ENCODE results near the gene ZNF740. TPM values are rescaled to one million over a fixed set of nuclear protein-coding genes. Genes with fewer than 3 reads are reported as not detected.
"Not testable (repeated sequence)": the region's sequence is repeated elsewhere in the genome, so short reads cannot be mapped to it uniquely, and the experiment has no call there.

Gene ZNF740
- total RNA-seq, 1 donor, result 14.0 TPM

DNA sequence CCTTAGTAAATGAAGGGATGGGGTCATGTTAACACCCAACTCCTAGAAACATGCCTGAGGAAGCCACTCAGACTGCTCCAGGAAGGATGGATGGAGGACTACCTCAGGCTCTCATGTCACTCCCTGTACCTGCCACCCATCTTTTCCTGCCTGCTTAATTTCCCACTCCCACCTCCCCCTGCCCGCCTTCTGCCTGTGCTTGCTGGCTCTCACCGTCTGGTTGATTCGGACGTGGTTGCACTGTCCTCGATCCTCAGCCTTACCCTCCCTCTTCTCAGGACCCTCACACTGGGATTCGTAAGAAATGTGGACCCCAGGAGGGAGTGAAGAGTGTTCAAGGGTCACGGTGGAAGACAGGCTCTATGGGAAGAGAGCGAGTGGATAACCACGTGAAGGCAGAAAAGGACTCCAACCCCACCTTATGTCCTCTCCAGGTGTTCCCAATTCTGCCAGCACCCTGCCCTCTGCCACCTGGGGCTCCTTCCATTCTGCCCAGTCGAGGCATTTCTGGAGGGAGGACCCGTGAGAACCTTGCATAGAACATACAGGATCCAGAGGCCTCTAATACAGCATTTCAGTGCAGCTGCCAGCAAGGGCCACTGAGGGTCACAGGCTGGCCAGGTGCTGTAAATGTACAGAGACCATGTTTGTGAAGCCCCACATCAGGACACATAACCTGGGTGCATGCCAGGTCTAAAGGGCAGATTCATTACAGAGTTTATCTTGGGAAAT, 13.6 kb downstream of the ZNF740 start:
- DNase-seq (ENCODE audit: low read depth in 2 of 3, low spot score in 2 of 3), result no peak

DNA sequence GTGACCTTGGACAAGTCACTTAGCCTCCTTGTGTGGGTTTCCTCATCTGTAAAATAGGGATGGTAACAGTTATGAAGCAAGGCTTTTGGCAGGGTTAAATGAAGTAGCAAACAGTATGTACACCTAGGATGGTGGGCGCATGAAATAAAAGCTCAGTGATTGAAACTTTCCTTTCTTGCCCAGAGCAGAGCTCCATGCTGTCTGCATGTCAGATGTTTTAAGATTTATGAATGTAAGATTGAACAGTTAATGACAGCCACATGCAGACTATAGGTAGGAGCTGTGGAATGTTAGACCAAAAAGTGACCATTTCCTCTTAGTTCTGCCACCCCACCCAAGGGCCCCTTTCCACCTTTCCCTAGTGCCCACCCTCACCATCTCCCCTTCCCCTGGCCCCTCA, 14.5 kb downstream of the ZNF740 start:
- DNase-seq (ENCODE audit: low read depth in 2 of 3, low spot score in 2 of 3), result no peak

DNA sequence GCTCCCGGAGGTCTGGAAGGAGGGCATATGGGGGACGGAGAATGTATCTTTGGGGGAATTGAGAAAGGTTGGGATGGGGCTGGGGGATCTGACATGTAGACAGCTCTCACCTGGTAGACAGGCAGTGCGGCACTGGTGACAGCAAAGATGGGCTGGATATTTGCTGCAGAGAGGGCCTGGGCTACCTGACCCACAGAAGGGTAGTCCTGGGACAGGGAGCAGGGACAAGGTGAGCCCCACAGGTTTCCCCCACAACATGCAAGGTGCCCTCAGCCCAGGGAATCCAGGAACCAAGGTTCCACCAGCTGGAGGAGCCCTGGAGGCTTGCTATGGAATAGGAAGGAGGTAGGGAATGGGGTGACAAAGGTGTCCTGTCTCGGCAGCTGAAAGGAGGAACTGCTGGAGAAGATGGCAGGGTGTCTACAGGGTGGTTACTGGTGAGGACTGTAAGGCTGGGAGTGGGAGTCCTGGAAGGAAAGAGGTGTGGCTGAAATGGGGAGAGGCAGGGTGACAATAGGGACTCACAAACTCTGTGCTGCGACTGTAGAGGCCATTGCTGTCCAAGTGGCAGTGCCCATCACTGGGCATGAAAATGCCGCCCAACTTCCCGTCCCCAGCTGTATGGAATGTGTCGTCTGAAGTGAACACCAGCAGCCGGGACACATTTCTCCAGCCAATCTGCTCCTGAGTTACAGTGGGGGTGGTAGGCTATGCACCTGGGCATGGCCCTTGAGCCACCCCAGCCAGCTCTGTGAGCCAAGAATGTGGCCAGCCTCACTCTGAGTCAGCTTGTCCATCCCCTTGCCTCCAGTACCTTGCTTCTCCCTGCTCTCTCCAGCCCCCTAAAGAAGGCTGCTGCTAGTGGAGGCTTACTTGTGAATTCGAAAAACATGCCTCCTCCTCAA, 15.2 kb downstream of the ZNF740 start:
- no peak for DNase-seq (ENCODE audit: low read depth in 2 of 3, low spot score in 2 of 3)

DNA sequence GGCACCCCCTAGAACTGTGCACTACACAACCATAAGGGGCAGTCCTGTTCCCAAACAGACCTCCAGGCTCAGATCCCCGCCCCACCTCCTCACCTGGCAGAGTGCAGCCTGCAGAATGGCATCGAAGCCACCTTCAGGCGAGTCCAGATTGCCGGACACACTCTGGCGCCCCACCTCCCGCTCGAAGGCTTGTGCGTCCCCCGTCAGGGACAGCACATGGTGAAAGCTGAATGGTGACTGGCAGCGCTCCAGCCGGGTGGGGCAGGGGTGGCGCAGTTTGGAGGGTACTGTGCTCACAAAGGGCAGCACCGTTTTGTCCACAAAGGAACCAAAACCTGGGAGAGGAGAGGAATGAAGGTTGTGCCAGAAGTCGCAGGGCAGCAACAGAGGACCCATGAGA, 16.0 kb downstream of the ZNF740 start:
- no peak for DNase-seq (ENCODE audit: low read depth in 2 of 3, low spot score in 2 of 3)

DNA sequence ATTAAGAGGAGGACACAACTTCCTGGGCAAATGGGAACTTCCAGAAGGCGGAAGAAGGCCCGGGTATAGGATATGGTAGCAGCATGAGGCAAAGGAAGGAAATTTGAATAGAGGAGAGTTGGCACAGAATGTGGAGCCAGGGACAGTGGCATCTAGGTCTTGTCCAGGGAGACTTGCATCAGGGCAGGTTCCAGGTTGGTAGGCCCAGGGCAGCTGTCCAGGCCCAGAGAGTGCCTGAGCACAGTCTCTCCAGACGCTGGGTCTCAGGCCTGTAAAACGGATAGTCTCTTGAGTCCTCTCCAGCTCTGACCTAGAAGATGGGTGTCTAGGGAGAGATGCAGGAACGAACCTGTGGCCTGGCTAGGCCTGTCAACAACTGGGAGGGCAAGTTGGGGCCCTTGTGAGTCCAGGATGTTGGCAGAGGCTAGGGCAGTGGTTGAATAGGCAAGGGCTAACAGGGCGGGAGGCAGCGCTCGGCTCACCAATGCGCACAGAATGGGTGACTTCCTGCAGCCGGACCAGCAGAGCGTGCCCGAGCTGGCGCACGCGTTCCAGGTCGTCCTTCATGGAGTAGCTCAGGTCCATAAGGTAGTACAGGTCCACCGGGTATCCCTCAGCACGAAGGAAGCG, 16.6 kb downstream of the ZNF740 start:
- DNase-seq (ENCODE audit: low read depth in 2 of 3, low spot score in 2 of 3), result no peak

DNA sequence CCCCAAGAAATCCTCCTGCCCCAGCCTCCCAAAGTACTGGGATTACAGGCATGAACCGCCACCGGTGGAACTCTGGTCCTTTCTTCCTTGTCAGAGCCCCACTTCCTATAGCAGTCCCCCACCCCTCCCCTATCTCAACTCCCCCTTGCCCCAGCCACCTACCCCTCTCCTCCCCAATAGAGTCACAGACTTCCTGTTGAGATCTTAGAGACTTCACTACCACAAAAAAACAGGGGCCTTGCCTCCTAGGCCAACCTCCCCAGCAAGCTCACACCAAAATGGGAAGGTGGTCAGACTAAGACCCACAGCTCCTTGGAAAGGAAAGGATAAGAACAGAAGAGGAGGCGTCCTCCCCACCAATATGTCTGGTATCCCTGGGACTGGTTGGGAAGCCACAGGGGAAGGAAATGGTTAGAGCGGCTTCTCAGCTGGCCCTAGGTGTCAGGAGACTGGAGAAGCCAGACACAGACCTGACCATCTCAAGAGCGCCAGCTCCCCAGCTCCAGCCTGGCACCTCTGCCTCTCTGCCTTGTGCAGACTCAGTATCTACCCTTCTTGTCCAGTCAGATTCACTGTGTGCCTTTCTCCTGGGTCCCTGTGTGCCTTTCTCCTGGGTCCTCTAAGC, 18.1 kb downstream of the ZNF740 start:
- no peak for DNase-seq (ENCODE audit: low read depth in 2 of 3, low spot score in 2 of 3)

DNA sequence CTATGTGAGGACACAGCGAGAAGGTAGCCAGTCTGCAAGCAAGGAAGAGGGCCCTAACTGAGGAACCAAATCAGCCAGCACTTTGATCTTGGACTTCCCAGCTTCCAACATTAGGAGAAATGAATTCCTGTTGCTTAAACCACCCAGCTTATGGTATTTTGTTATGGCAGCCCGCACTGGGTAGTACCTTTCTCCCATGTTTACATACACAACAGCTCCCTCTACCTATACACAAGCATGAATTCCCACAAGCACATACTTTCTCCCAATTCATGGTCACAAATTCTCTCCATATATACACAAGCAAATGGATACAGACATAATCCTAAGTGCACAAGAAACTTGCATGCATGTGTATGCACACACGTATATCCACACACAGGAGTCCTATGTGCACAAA, 19.2 kb downstream of the ZNF740 start:
- no peak for DNase-seq (ENCODE audit: low read depth in 2 of 3, low spot score in 2 of 3)

DNA sequence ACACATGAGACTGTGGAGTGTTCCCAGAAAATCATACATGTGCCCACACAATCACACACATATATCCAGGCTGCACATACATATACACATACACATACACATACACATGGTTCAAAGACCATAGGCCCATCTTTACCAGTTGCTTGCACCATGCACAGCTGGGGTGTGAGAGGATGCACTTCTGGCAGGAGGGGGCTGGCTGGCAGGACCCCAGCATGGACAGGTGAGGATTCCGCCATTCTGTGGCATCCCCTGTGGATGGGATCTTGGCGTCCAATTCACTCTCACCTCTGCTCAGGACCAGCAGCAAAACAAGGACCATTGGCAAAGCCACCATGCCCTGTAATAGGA, 19.6 kb downstream of the ZNF740 start:
- no peak for DNase-seq (ENCODE audit: low read depth in 2 of 3, low spot score in 2 of 3)

DNA sequence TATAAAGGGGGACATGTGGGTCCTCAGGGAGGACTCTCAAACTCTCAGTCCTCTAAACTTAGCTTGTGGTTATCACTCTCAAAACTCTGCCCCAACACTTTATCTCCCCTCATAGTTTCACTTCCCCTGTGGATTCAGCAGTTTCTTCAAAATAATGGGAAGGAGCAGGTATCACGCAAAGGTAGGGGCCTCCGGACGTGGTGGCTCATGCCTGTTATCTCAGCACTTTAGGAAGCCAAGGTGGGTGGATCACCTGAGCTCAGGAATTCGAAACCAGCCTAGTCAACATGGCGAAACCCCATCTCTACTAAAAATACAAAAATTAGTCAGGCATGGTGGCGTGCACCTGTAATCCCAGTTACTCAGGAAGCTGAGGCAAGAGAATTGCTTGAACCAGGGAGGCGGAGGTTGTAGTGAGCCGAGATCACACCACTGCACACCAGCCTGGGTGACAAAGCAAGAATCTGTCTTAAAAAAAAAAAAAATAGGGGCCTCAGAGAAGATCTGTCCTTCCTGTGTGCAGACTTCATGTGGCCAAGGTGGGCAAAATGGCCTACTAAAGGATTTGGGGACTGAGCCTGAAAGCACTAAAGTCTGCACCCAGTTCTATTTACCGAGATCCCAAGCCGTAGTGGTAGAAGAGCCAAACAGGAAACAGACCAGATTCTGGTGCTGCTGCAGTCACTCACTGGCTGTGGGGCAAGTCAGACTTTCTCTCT, 20.1 kb downstream of the ZNF740 start:
- DNase-seq (ENCODE audit: low read depth in 2 of 3, low spot score in 2 of 3), result no peak

DNA sequence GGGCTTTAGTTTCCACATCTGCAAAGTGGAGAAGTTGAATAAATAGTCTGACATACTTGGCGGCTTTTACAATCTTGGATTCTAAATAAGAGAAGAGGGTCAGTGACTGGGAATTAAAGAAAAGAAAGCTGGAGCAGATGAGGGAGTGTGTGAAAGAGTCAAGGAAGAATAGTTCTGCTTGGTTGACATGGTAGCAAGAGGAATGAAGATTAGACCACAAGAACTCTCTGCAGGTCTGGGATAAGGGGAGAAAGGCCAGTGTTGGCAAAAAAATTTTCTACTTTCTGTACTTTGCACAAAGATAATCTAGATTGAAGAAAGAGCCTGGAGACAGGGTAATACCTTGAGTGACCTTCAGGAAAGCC, 20.6 kb downstream of the ZNF740 start:
- no peak for DNase-seq (ENCODE audit: low read depth in 2 of 3, low spot score in 2 of 3)

DNA sequence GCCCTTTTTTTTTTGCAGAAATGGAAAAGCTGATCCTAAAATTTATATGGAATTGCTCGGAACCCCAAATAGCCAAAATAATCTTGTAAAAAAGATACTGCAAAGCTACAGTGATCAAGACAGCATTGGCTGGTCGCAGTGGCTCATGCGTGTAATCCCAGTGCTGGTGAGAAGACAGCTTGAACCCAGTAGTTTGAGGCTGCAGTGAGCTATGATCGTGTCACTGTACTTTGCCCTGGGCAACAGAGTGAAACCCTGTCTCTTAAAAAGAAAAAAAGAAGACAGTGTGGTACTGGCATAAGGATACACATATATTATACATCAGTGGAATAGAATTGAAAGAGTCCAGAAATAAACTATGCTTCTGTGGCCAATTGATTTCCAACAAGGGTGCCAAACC, 21.1 kb downstream of the ZNF740 start:
- no peak for DNase-seq (ENCODE audit: low read depth in 2 of 3, low spot score in 2 of 3)

DNA sequence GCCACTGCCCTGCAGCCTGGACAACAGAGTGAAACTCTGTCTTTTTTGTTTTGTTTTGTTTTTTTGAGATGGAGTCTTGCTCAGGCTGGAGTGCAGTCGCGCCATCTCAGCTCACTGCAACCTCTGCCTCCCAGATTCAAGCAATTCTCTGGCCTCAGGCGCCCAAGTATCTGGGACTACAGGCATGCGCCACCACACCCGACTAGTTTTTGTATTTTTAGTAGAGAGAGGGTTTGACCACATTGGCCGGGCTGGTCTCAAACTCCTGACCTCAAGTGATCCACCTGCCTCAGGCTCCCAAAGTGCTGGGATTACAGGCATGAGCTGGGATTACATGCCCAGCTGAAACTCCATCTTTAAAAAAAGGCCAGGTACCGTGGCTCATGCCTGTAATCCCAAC, 21.8 kb downstream of the ZNF740 start:
- DNase-seq (ENCODE audit: low read depth in 2 of 3, low spot score in 2 of 3), result not testable (repeated sequence)

DNA sequence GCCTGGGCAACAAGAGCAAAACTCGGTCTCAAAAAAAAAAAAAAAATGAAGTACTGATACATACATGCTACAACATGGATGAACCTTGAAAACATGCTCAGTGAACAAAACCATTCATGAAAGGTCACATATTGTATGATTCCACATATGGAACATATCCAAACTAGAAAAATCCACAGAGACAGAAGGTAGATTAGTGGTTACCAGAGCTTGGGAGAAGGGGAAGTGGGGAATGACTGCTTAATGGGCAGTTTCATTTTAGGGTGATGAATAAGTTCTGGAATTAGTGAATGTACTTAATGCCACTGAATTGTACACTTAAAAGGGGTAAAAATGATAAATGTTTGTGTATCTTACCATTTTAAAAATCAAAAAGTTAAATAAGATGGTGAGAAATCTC, 23.8 kb downstream of the ZNF740 start:
- DNase-seq (ENCODE audit: low read depth in 2 of 3, low spot score in 2 of 3), result no peak

DNA sequence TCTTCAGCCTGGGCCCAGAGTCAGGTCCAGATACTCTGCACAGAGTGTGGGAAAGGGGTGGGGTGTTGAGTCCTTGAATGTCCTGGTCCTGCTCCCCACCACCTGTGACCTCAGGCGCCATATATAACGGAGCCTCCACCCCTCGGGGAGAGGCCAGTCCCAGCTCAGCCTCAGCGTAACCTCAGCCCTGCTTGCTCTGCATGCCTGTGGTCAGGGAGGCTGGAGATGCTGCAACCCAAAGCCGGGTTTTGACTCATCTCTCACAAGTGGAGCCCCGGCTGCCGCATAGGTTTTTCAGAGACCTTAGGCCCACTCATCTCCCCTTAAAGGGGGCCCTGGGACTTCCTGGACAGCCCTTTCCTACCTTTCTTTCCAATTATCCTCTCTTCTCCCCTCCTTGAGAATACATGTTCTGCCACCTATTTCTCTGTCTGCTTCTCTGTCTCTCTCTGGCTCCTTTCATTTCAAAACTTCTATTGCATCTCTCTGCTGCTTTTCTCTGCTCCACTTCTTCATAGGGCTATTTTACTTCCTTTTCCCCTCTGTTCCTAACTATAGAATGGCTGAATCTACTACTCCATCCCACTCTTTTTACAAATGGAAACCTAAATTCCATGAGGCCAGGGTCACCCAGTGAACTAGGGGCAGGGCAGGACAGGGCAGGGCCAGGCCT, 25.4 kb downstream of the ZNF740 start:
- DNase-seq (ENCODE audit: low read depth in 2 of 3, low spot score in 2 of 3), result no peak

DNA sequence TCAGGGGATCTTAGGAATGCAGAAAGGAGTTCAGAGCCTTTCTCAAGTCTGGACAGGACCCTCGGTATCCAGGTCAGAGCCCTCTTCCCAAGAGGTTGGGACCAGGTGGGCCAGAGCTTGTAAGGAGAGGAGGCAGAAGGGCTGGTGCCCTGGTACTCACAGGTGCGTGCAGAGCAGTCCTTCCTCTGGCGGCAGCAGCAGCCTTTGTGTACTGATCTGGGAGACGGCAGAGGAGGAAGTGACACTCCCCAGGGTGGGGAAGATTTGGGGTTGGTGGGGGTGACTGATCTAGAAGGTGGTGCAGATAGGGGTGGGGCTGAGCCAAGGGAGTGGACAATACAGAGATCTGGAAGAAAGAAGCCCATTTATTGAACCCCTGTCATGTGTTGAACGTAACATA, 26.5 kb downstream of the ZNF740 start, which contains the start of gene ITGB7:
Gene ITGB7 (minus strand): TSS at position 210 of the 400 bp plus-strand sequence. CDS start 6,808 bp downstream, outside the sequence.
- no peak for DNase-seq (ENCODE audit: low read depth in 2 of 3, low spot score in 2 of 3)

DNA sequence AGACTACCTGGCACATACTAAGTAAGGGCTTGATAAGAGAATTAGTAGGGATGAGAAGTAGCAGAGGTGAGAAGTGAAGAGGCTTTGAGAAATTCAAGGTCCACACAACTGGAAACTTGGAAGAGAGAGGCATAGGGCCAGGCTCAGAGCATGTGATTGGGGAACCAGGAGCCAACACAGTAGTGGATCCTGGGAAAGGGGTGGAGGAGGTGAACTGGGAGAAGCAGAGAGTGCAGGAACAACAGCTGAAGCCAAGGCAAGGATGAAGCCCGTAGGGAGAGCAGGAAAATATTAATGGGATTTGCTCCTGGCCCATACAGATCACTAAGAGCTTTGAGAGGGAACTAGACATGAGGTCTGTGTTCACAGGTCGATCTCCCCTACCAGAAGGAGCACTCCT, 27.9 kb downstream of the ZNF740 start:
- DNase-seq (ENCODE audit: low read depth in 2 of 3, low spot score in 2 of 3), result no peak

DNA sequence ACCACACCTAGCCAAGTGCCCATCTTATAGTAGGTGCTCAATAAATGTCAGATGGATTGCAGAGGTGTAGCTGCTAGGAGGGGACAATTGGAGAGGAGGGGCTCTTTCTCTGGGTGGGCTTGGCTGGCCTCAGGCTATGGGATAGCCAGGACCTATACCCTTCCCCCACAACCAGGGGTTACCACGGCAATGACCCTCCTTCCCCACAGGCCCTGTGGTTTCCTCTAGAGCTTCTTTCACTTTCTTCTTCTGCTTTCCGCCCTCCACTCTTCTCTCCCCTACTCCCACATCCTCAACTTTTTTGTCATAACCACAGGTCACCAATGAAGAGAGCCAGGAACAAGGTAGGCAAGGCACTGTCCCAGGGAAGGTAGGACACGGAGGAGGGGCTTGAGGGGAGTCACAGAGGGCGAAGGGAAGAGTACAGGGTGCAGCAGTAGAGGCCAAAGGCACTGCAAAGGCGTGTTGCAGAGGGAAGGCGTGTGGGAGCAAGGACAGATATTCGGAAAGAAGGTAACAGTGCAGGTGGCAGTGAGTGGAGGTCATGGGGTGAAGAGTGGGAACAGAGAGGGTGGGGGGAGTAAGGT, 28.4 kb downstream of the ZNF740 start:
- peak in 2 of 3 donors; percentile 57 to 58 for DNase-seq (ENCODE audit: low read depth in 2 of 3, low spot score in 2 of 3)

DNA sequence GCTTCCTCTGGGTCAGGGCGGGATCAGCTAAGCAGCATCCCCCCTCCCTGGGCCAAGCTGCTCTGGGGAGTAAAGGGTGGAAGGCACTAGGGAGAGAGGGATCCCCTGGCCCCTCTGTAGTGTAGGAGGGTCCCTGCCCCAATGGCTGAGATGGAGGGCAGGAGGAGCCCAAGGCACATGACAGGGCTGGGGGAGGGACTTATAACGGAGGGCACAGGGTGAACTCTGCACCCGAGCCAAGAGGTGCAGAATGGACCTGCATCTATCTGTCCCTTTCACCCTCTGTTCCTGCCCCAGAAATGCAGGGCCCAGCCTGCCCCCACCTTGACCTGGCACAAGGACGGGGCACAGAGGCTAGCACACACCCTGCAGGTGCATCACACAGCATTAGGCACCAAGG, 30.3 kb downstream of the ZNF740 start:
- no peak for DNase-seq (ENCODE audit: low read depth in 2 of 3, low spot score in 2 of 3)

Measured in hematopoietic multipotent progenitor cell (in vitro differentiated cells).